K562 (cell line): ENCODE data around the gene RPS19BP1. TPM values are rescaled to one million over a fixed set of nuclear protein-coding genes. Genes with fewer than 3 reads are reported as not detected.

Experiments
- BCOR ChIP-seq: fragments of 450-650 bp; IDR thresholded peaks from 2 replicates; pipeline ENCODE4 v1.6.1; 2016
- BDP1 ChIP-seq: IDR thresholded peaks from 3 replicates; pipeline ENCODE4 v1.6.1; 2011; ENCODE audit not compliant: insufficient read length, insufficient read depth
- GABPB2 ChIP-seq: fragments of 250-450 bp; sonication (Bioruptor Pico); conservative IDR thresholded peaks from 2 replicates; pipeline ENCODE4 v1.5.1; 2021; ENCODE audit warnings: mild to moderate bottlenecking
- MBD1 ChIP-seq: fragments of 250-450 bp; sonication (Bioruptor Pico); IDR thresholded peaks from 2 replicates; pipeline ENCODE4 v1.8.0; 2022; ENCODE audit warnings: inconsistent platforms
- POLR3G ChIP-seq: IDR thresholded peaks from 2 replicates; pipeline ENCODE4 v1.6.1; 2011; ENCODE audit not compliant: insufficient read length, insufficient replicate concordance; ENCODE audit errors: extremely low read depth
- RB1 ChIP-seq: fragments of 450-650 bp; IDR thresholded peaks from 2 replicates; pipeline ENCODE4 v1.6.1; 2017; ENCODE audit warnings: low read depth, mild to moderate bottlenecking
- XRCC3 ChIP-seq: fragments of 450-650 bp; IDR thresholded peaks from 2 replicates; pipeline ENCODE4 v1.6.1; 2017; ENCODE audit warnings: mild to moderate bottlenecking, moderate library complexity
- ZNF583 ChIP-seq: fragments of 250-450 bp; sonication (Bioruptor Pico); IDR thresholded peaks from 2 replicates; pipeline ENCODE4 v1.4.0; 2020
- polyA plus RNA-seq, 8 experiments: library from polyadenylated mRNA; depleted of rRNA in 4 of 8; stranded (reverse) in 5 of 8; unstranded in 3 of 8; fragments of >200 nt; fragmentation: Nextera tagmentation in 2 of 8; fragmentation: Illumina TruSeq in 1 of 8; extraction: Ambion mirVana in 2 of 8; extraction: Trizol in 1 of 8; gene quantifications; 2 replicates each; pipeline versions ENCODE4 v1.2.1 to v1.2.3, GENCODE V29; 2011 to 2014; ENCODE audit warnings: inconsistent platforms in 1 of 8, missing spikeins in 1 of 8
- total RNA-seq, 7 experiments: library from RNA; depleted of rRNA in 6 of 7; stranded (reverse); fragments of >200 nt in 6 of 7; fragmentation: Illumina TruSeq in 2 of 7; extraction: Trizol in 2 of 7; gene quantifications; 2 replicates each; pipeline versions ENCODE4 v1.2.1 to v1.2.3, GENCODE V29; 2011 to 2021; ENCODE audit warnings: low replicate concordance in 1 of 7
- TF ChIP-seq, protein P1 (sequence below): sonication (generic); formaldehyde crosslinking; IDR thresholded peaks from 2 replicates; pipeline ENCODE4 v1.8.0; 2022; ENCODE audit warnings: mild to moderate bottlenecking, missing genetic modification reagents
- TF ChIP-seq, protein P2 (sequence below): fragments of 450-650 bp; IDR thresholded peaks from 2 replicates; pipeline ENCODE4 v1.6.1; 2016; ENCODE audit warnings: mild to moderate bottlenecking, moderate library complexity

The RPS19BP1 gene
- total and polyA plus RNA-seq, 9 of the 15 experiments (the other 6 are each of a cell fraction or from before 2014, with no cell fraction given) = 3.0 to 223 (median 84.3) TPM

DNA sequence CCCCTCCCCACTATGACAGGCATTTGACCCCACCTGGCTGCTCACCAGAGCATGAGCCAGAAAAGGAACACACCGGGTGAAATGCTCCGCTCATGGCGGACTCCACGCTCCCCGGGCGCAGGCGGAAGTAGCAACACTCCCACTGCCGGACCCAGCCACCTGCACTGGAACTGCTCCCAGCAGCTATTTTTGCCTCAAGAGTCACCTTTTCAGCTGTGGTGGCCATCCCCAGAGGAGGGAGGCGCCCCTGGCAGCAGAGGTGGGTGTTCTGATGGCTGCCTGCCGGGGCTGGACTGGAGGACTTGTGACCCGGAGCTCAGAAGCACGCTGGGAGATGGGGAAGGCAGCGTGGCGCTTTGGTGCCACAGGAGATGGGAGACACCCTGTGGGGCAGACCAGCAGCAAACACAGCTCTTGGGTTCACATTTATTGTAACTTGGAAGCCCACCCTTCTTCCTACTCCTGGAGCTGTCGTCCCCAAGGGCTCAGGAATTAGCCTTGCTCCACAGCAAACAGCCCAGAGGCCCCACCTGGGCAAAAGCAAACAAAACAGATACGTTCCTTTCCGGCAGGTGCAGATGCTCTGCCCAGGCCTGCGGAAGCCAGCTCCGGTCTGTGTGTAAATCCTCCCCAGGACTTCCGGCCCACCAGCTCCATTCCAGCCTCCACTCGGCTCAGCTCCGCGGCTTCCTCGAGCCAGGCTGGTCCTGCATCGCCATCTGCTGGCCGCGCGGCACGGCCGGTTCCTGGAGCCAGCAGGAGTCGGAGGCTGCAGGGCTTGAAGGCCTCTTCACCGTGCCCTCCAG, 3.7 kb downstream of the RPS19BP1 start (continued):
- TF ChIP-seq XRCC3 (no peak), BCOR (no peak), MBD1 (CRISPR knock-in tag) (no peak), RB1 (peak; percentile 96), GABPB2 (CRISPR knock-in tag) (no peak), POLR3G (no peak), ZNF583 (no peak), BDP1 (no peak)
- TF ChIP-seq, protein P1, sequence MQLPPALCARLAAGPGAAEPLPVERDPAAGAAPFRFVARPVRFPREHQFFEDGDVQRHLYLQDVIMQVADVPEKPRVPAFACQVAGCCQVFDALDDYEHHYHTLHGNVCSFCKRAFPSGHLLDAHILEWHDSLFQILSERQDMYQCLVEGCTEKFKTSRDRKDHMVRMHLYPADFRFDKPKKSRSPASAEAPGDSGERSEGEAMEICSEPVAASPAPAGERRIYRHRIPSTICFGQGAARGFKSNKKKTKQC (CRISPR knock-in tag) = peak; percentile 49; the same call in 1 of the 2 replicates
- TF ChIP-seq, protein P2, sequence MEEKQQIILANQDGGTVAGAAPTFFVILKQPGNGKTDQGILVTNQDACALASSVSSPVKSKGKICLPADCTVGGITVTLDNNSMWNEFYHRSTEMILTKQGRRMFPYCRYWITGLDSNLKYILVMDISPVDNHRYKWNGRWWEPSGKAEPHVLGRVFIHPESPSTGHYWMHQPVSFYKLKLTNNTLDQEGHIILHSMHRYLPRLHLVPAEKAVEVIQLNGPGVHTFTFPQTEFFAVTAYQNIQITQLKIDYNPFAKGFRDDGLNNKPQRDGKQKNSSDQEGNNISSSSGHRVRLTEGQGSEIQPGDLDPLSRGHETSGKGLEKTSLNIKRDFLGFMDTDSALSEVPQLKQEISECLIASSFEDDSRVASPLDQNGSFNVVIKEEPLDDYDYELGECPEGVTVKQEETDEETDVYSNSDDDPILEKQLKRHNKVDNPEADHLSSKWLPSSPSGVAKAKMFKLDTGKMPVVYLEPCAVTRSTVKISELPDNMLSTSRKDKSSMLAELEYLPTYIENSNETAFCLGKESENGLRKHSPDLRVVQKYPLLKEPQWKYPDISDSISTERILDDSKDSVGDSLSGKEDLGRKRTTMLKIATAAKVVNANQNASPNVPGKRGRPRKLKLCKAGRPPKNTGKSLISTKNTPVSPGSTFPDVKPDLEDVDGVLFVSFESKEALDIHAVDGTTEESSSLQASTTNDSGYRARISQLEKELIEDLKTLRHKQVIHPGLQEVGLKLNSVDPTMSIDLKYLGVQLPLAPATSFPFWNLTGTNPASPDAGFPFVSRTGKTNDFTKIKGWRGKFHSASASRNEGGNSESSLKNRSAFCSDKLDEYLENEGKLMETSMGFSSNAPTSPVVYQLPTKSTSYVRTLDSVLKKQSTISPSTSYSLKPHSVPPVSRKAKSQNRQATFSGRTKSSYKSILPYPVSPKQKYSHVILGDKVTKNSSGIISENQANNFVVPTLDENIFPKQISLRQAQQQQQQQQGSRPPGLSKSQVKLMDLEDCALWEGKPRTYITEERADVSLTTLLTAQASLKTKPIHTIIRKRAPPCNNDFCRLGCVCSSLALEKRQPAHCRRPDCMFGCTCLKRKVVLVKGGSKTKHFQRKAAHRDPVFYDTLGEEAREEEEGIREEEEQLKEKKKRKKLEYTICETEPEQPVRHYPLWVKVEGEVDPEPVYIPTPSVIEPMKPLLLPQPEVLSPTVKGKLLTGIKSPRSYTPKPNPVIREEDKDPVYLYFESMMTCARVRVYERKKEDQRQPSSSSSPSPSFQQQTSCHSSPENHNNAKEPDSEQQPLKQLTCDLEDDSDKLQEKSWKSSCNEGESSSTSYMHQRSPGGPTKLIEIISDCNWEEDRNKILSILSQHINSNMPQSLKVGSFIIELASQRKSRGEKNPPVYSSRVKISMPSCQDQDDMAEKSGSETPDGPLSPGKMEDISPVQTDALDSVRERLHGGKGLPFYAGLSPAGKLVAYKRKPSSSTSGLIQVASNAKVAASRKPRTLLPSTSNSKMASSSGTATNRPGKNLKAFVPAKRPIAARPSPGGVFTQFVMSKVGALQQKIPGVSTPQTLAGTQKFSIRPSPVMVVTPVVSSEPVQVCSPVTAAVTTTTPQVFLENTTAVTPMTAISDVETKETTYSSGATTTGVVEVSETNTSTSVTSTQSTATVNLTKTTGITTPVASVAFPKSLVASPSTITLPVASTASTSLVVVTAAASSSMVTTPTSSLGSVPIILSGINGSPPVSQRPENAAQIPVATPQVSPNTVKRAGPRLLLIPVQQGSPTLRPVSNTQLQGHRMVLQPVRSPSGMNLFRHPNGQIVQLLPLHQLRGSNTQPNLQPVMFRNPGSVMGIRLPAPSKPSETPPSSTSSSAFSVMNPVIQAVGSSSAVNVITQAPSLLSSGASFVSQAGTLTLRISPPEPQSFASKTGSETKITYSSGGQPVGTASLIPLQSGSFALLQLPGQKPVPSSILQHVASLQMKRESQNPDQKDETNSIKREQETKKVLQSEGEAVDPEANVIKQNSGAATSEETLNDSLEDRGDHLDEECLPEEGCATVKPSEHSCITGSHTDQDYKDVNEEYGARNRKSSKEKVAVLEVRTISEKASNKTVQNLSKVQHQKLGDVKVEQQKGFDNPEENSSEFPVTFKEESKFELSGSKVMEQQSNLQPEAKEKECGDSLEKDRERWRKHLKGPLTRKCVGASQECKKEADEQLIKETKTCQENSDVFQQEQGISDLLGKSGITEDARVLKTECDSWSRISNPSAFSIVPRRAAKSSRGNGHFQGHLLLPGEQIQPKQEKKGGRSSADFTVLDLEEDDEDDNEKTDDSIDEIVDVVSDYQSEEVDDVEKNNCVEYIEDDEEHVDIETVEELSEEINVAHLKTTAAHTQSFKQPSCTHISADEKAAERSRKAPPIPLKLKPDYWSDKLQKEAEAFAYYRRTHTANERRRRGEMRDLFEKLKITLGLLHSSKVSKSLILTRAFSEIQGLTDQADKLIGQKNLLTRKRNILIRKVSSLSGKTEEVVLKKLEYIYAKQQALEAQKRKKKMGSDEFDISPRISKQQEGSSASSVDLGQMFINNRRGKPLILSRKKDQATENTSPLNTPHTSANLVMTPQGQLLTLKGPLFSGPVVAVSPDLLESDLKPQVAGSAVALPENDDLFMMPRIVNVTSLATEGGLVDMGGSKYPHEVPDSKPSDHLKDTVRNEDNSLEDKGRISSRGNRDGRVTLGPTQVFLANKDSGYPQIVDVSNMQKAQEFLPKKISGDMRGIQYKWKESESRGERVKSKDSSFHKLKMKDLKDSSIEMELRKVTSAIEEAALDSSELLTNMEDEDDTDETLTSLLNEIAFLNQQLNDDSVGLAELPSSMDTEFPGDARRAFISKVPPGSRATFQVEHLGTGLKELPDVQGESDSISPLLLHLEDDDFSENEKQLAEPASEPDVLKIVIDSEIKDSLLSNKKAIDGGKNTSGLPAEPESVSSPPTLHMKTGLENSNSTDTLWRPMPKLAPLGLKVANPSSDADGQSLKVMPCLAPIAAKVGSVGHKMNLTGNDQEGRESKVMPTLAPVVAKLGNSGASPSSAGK = no peak
